ENCODE results near the gene HS1BP3. TPM values are rescaled to one million over a fixed set of nuclear protein-coding genes. Genes with fewer than 3 reads are reported as not detected.

Gene HS1BP3
- total RNA-seq, 1 experiment from 2014 or later: 19.6 TPM

- H3K79me2 ChIP-seq (ENCODE audit: low read length): no peaks in the 10 kb centered on the region
- H4K20me1 ChIP-seq (ENCODE audit: low read length): no peaks in the 10 kb centered on the region
- no peak for ATAC-seq
- DNase-seq: no peak
- ChIA-PET CTCF (no interaction called here), POLR2A (ENCODE audit: unreplicated experiment) (interaction anchor here (0.6 kb wide), 2 partner anchors 216 to 438 kb away, joined by 4 to 7 read pairs; partner anchors contain the start of gene SDC1)
- BruUV-seq (replicated peaks): no TSS peak
- no peak overlapping the region for H3K9ac ChIP-seq (ENCODE audit: low read length)
- H3K27ac ChIP-seq (ENCODE audit: low read length): no peak overlapping the region
- H3K4me1 ChIP-seq (ENCODE audit: insufficient read depth, low read length): peaks cover 10% of the 10 kb centered on the region
- TF ChIP-seq EZH2 (IDR thresholded peaks at IDR 0.05; ENCODE audit: low read length, unreplicated experiment): no peak
- TF ChIP-seq CTCF (conservative IDR thresholded peaks at IDR 0.05; ENCODE audit: low read depth, low read length): no peak
- no peak for TF ChIP-seq EZH2phosphoT487 (IDR thresholded peaks at IDR 0.05; ENCODE audit: borderline replicate concordance, low read length)
- intact Hi-C loops (cut with micrococcal nuclease): no loop called here
- no peak overlapping the region for H3K4me2 ChIP-seq (ENCODE audit: low read length)
- H3K4me3 ChIP-seq (ENCODE audit: low read length): no peak overlapping the region
- no peaks in the 10 kb centered on the region for H3K9me3 ChIP-seq (ENCODE audit: low read length)
- no peaks in the 10 kb centered on the region for H3K36me3 ChIP-seq (ENCODE audit: low read depth, low read length)
- H2AFZ ChIP-seq (ENCODE audit: low read length): no peak overlapping the region
- H3K9me2 ChIP-seq (replicated peaks; ENCODE audit: low read length): no peaks in the 10 kb centered on the region
- peaks cover 40% of the 10 kb centered on the region for H3K27me3 ChIP-seq (ENCODE audit: low read length)
- no peaks in the 10 kb centered on the region for H3F3A ChIP-seq (ENCODE audit: low read length, unreplicated experiment)
These were observed 12.5 kb upstream of the HS1BP3 start for GRCh38 chr2:20663196-20664070.

GRCh38 chr2:20662308-20662937, 11.5 kb upstream of the HS1BP3 start:
- Histone ChIP-seq H3K9me3 (ENCODE audit: low read length) (no peaks in the 10 kb centered on the region), H3F3A (ENCODE audit: low read length, unreplicated experiment) (no peaks in the 10 kb centered on the region), H3K4me2 (ENCODE audit: low read length) (no peak overlapping the region), H2AFZ (ENCODE audit: low read length) (no peak overlapping the region), H3K9ac (ENCODE audit: low read length) (no peak overlapping the region), H3K36me3 (ENCODE audit: low read depth, low read length) (no peaks in the 10 kb centered on the region), H3K27me3 (ENCODE audit: low read length) (peaks cover 30% of the 10 kb centered on the region), H3K27ac (ENCODE audit: low read length) (no peak overlapping the region), H4K20me1 (ENCODE audit: low read length) (no peaks in the 10 kb centered on the region), H3K4me3 (ENCODE audit: low read length) (no peak overlapping the region), H3K9me2 (replicated peaks; ENCODE audit: low read length) (no peaks in the 10 kb centered on the region), H3K4me1 (ENCODE audit: insufficient read depth, low read length) (peaks cover 10% of the 10 kb centered on the region), H3K79me2 (ENCODE audit: low read length) (no peaks in the 10 kb centered on the region)
- intact Hi-C loops (cut with micrococcal nuclease): no loop called here
- TF ChIP-seq CTCF (conservative IDR thresholded peaks at IDR 0.05; ENCODE audit: low read depth, low read length): no peak
- no peak for TF ChIP-seq EZH2 (IDR thresholded peaks at IDR 0.05; ENCODE audit: low read length, unreplicated experiment)
- no peak for TF ChIP-seq EZH2phosphoT487 (IDR thresholded peaks at IDR 0.05; ENCODE audit: borderline replicate concordance, low read length)
- BruUV-seq (replicated peaks): no TSS peak
- no peak for ATAC-seq
- DNase-seq: no peak
- POLR2A ChIA-PET (ENCODE audit: unreplicated experiment): no interaction called here
- CTCF ChIA-PET: interaction anchor here (1.4 to 2.0 kb wide), 3 partner anchors 13 to 301 kb away, joined by 8 to 28 read pairs (median 20); no protein-coding TSS in a partner anchor

Data from PC-3 (cell line).